HepG2 (cell line): ENCODE data around the gene PCSK6.

Experiments used
- CC2D1A ChIP-seq: sonication (generic); formaldehyde crosslinking; IDR thresholded peaks from 2 replicates; pipeline ENCODE4 v1.8.1; 2023; ENCODE audit warnings: mild to moderate bottlenecking, missing genetic modification reagents
- CHD4 ChIP-seq: fragments of 200-600 bp; sonication (generic); IDR thresholded peaks from 2 replicates; pipeline ENCODE4 v1.7.0; 2017; ENCODE audit warnings: mild to moderate bottlenecking, low read length, borderline replicate concordance
- KDM1A ChIP-seq: IDR thresholded peaks from 2 replicates; pipeline ENCODE4 v1.6.1; 2016; ENCODE audit warnings: missing compliant biosample characterization
- MATR3 ChIP-seq: sonication (generic); formaldehyde crosslinking; IDR thresholded peaks from 2 replicates; pipeline ENCODE4 v1.4.0; 2020; ENCODE audit warnings: missing genetic modification reagents
- TF ChIP-seq, protein P1 (sequence below): sonication (generic); formaldehyde crosslinking; IDR thresholded peaks from 2 replicates; pipeline ENCODE4 v1.5.0; 2020; ENCODE audit warnings: mild to moderate bottlenecking, missing genetic modification reagents, moderate library complexity
- TF ChIP-seq, protein P2 (sequence below): sonication (generic); formaldehyde crosslinking; IDR thresholded peaks from 2 replicates; pipeline ENCODE4 v1.4.0; 2020; ENCODE audit warnings: low read depth, mild to moderate bottlenecking, missing genetic modification reagents

DNA sequence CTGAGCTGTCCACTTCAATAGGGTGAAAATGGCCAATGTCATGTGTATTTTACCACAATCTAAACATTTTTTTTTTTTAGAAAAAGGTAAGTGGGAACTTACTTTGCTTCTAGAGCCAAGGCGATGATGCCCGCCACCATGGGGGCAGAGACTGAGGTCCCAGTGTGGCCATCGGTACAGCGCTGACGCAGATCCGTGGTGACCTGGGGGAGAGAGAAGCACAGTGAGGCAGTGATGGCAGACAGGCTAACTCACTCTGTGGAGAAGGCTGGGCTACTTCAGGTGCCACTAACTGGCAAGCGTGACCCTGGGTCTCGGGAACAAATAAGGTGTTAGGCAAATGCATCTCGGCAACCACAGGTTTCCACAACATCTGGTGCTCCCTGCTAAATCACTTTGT, 100.1 kb downstream of the PCSK6 start:
- no peak for TF ChIP-seq MATR3 (CRISPR knock-in tag)
- no peak for TF ChIP-seq KDM1A (CRISPR knock-in tag)
- TF ChIP-seq, protein P1, sequence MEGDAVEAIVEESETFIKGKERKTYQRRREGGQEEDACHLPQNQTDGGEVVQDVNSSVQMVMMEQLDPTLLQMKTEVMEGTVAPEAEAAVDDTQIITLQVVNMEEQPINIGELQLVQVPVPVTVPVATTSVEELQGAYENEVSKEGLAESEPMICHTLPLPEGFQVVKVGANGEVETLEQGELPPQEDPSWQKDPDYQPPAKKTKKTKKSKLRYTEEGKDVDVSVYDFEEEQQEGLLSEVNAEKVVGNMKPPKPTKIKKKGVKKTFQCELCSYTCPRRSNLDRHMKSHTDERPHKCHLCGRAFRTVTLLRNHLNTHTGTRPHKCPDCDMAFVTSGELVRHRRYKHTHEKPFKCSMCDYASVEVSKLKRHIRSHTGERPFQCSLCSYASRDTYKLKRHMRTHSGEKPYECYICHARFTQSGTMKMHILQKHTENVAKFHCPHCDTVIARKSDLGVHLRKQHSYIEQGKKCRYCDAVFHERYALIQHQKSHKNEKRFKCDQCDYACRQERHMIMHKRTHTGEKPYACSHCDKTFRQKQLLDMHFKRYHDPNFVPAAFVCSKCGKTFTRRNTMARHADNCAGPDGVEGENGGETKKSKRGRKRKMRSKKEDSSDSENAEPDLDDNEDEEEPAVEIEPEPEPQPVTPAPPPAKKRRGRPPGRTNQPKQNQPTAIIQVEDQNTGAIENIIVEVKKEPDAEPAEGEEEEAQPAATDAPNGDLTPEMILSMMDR (CRISPR knock-in tag): no peak
- TF ChIP-seq CC2D1A: no peak
- no peak for TF ChIP-seq CHD4
- TF ChIP-seq, protein P2, sequence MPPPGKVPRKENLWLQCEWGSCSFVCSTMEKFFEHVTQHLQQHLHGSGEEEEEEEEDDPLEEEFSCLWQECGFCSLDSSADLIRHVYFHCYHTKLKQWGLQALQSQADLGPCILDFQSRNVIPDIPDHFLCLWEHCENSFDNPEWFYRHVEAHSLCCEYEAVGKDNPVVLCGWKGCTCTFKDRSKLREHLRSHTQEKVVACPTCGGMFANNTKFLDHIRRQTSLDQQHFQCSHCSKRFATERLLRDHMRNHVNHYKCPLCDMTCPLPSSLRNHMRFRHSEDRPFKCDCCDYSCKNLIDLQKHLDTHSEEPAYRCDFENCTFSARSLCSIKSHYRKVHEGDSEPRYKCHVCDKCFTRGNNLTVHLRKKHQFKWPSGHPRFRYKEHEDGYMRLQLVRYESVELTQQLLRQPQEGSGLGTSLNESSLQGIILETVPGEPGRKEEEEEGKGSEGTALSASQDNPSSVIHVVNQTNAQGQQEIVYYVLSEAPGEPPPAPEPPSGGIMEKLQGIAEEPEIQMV (CRISPR knock-in tag): no peak
